ENCODE data around the gene POLDIP2.

The POLDIP2 gene

DNA sequence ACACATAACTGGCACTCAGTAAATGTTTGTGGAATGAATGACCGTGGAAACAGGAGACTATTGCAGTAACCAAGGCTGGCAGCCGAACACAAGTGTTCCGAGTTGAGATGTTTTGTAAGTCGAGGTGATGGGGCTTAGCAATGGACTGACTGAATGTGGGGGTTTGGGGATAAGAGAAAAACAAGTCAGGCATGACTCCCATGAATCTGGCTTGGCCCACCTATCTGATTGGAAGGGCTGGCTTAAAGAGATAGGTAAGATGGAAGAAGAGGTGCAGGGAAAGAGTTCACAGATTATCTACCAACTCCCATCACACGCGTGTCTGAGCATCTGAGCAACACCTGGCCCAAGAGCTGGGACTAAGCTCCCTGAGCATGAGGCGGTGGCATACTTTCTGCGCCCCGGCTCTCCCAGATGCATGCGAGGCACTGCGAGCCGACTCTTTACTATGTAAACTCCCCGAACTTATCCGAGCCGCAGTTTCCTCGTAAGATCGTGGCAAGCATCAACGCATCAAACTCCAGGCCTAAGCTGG is 22.6 kb downstream of the POLDIP2 start:
- DNase-seq, result no peak

DNA sequence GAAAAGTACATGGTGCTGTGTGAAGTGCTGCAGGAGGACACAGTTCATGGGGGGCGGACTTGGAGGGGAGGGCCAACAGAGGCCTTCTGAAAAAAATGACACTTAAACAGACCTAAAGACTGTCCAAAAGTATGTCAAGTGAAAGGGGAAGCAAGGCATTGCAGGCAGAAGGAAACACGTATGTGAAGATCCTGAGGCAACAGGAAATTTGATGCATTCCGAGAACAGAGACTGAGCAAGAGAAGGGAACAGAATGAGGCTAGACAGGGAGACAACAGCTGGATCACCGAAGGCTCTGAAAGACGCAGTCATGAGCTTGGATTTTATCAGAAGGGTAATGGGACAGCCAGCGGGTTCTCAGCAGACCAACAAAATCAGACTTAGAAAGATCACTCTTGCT is 23.2 kb downstream of the POLDIP2 start:
- no peak for DNase-seq

DNA sequence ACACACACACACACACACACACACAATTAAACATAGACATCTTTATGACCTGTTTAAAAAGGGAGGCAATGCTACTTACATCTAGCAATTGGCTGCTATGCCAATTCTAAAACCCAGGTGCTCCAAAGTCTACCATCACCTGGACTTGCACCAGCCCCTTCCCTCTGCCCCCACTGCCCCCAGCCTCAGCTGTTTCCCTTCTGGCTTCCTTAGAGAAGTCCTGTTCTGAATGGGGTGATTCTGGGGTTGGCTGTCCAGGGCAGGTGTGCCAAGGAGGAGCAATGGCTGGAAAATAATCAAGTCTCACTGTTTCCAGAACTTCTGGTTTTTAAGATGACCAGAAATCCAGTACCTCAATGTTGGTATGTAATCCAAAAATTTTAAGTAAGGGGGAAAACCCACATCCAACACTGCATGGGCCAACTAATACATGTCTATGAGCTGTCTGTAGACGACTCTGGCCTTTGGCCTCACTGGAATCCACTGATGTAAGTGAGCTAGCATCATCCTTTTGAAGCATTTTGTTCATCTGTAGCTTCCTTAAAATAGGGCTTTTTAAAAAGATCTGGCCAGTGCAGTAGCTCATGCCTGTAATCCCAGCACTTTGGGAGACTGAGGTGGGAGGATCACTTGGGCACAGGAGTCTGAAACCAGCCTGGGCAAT is 24.1 kb downstream of the POLDIP2 start:
- DNase-seq, result no peak

DNA sequence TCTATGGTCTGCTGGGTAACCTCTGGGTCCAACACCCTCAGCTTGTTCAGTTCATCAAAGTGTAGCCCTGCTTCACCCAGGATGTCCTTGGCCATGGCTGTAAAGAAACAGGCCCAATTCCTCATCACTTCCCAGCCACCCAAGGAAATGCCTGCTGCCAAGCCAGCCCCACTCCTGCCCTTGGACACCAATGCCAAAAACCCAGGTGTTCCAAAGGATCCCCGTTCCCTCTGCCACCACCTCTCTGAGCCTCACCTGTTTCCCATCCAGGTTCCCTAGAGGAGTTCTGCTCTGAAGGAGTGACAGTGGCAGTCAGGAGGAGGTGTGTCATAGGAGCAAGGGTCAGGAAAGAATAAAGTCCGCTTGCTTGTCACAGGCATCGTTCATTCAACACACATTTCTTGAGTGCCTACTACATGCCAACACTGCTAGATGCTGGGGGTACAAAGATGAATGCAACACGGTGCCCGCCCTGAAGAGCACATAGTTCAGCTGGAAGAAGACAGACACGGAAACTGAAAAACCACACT is 25.4 kb downstream of the POLDIP2 start:
- no peak for DNase-seq

DNA sequence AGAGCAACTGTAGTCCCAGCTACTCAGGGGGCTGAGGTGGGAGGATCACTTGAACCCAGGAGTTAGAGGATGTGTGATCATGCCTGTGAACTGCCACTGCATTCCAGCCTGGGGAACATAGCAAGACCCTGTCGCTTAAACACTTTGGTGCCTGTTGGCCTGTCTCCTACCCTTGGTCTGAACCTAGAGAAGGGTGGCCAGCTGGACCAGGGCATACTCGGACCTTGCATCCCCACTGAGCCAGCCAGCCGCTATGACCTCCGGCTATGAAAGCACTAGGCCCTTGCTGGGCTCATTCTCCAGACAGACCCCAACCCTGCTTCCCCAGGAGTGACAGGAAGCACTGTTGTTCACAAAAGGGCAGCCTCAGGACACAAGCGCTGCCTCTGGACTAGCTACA is 26.7 kb downstream of the POLDIP2 start:
- DNase-seq, result no peak

DNA sequence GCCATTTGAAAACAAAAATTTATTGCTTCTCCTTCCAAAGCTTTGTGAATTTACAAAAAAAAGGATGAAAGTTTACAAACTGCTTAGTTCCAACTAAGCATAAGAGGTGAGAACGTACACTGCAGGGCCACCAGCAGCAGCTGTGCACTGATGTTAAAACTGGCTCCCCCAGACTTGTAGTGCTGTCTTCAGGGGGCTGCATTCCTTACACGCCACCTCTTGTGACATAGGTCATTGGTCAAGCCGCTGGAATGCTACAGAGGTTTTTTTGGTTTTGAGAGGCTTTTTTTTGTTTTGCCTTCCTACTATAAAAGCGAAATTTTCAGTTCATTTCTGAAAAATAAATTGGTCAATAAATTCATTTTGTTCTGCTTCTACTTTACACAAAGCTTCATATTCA is 29.0 kb downstream of the POLDIP2 start:
- no peak for DNase-seq

DNA sequence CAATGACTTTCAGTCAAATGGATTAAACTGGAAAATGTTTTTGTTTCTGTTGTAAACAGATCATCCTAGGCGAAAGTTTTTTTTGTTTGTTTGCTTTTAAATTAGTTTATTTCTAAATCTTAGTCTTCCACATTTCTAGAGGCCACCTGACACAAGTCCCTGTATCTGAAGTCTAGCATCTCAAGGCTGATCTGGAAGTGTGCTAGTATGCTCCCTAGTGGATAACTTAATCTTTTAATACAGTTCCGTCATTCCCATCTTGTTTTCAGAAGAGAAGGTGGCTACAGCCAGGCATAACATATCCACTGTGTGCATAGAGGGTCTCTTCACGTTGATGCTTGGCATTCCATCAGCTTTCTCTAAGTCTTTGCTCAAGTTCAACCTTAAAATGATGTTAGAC is 29.6 kb downstream of the POLDIP2 start:
- no peak for DNase-seq

DNA sequence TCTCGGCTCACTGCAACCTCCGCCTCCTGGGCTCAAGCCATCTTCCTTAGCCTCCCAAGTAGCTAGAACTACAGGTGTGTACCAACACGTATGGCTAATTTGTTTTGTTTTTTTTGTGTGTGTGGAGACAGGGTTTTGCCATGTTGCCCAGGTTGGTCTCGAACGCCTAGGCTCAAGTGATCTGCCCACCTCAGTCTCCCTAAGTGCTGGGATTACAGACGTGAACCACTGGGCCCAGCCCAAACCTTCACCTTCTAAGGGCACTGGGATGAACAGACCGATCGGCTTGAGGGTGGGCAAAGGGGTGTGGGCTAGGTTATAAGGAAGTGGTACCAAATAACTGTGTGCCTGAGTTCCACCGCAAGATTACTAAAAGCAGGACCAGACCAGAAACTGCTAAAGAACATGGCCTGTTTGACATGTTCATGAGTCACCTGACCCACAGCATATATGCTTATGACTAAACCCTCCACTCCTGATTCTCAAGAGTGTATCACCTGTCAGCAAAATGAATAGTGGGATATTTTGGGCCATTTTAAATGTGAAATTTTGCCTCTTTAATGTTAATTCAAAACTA is 30.2 kb downstream of the POLDIP2 start:
- no peak for DNase-seq

DNA sequence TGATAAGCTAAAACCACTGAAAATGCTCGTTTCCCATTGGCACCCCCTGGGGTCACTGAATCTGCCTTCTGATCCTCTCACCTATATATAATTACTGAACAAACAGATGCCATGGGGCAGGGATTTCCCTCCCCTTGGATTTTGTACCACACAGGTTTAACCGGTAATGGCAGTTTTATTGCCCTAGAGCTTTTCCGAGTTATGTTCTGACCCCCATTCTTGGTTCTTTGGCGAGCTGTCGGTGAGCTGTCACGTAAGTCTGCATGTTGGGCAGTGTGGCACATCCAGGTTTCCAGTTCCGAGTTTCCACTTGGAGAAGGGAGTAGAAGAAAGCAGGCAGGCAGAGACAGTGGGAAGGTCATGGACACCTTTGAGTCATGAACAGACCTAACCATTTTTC is 31.2 kb downstream of the POLDIP2 start:
- DNase-seq, result no peak

DNA sequence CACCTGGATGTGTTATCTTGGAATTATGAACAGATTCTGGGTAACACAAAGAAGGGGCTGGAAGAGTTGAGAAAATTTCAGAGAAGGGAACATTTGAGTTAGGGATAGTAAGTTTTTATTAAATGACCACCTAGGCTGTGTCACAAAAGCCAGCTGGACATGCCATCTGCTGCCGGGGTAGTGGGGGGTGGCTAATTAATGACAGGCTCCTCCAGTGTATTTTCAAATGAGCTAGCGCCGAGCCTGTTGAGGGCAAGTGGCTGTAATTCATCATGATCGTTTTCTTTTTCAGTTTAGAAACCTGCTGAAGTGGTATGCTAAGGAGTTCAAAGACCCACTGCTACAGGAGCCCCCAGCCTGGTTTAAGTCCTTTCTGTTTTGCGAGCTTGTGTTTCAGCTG is 32.1 kb downstream of the POLDIP2 start:
- no peak for DNase-seq

DNA sequence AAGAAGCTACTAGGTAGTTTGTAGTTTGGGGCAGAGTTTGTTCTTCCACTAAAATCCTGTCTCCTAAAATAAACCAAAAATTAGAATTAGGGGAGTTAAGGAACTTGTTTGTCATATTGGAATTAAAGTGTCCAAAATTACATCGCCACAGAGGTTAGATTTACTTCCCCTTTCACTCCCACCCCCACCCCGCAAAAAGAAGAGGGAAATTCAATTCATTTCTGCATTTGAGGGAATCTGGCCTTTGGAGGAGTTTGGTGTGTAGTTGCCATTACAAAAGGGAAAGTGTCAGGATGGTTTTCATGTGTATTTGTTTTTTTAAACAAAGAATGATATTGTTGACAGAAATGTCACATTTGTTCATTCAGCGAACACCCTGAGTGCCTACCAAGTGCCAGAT is 32.5 kb downstream of the POLDIP2 start:
- no peak for DNase-seq

DNA sequence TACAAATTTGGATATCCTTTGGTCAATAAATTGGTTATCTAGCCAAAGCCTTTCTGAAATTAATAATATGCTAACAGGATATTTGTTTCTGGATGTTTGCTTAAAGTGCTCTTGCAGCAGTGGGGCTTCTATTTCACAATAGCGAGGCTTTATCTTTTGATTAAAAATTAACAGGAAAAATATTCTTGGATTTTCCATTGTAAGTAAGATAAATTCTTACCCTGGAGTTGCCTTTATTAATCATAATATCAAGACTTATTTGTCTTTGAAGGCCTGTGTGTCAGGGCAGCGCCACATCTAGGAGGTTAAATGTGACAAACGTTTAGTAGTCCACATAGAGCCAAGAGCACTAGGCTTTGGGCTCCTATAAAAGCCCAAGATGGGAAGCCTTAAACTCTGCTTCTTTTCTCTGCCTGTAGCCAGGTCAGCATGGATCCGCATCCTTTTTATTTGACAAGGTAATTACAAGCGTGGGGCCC is 33.0 kb downstream of the POLDIP2 start:
- no peak for DNase-seq

DNA sequence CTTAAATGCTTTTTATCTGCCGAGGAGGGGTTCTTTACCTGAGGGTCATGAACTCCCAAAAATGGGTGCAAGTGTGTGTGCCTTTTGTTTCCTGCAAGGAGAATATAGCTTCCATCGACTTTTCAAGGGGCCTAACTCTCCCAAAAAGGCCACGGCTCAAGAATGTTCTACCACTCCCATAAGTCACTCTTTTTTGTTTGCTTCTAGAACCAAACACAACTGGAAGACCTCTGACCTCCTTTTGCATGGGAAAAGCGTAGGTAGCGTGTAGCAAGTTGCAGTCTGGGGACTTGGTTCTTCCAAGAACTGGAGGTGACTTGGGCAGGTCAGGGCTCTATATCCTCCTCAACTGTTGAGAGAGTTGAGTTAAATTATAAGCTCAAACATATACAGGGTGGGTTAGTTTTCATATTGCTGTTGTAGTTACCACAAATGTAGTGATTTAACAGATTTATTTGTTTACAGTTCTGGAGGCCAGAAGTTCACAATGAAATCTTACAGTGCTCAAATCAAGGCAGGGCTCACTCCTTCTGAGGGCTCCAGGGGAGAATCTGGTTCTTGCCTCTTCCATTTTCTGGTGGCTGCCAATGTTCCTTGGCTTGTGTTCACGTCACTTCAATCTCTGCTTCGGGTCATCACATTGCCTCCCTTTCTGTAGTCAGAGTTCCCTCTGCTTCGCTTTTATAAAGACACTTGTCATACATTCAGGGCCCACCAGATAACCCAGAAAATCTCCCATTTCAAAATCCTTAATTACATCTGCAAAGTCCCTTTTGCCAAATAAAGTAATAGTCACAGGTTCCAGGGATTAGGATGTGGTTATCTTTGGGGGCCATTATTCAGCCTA is 36.9 kb downstream of the POLDIP2 start:
- DNase-seq, result no peak

DNA sequence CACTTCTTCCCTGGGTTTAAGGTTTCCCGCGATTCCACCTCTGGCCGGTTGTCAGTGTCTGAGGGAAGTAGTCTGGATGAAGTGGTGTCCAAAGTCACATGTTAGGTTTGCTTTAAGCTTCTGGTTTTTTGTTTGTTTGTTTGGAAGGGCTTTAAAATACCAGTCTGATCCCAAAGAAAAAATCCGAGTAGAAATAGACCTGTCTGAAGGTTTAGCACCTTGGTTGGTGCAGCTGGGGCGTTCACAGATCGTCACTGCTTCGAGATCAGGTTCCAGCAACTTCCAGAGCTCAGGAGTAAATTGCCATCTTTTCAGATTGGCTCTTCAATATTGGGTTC is 37.8 kb downstream of the POLDIP2 start:
- DNase-seq, result no peak

DNA sequence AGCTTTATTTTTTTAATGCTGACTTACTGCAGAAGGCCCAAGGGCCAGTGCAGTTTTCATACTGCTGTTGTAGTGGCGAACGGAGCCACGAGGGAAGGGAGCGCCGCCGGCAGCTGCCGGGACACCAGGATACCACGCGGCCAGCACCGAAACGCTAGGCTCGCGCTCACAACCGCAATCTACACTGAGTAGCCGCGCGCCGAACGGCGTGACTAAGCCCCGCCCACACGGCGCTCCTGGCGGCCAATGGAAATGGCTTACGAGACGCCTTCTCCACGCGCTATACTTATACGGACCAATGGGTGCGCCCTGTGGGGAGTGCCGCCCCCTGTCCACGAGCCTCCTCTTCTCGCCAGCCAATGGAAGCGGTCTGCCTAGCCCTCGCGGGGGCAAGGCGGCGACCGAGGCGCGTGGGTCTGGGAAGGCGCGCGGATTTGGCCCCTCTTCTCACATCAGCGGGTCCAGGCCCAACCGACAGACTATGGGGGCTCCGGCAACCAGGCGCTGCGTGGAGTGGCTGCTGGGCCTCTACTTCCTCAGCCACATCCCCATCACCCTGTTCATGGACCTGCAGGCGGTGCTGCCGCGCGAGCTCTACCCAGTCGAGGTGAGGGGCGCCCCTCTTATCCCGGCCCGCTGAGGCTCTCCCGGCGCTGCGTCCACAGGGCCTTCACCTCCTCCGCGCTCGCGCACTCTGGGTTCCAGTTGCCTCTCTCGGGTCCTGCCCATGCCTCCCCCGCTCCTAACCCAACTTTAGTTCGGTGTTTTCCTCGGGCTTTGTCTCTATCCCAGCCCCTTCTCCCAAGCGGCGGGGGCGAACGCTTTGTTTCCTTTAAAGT is 38.3 kb downstream of the POLDIP2 start, which contains the start of gene TMEM97:
TMEM97 (plus strand) TSS at position 442 of the 839 bp plus-strand sequence; CDS start at position 482, 40 bp downstream.
- DNase-seq, result peak; percentile 97

DNA sequence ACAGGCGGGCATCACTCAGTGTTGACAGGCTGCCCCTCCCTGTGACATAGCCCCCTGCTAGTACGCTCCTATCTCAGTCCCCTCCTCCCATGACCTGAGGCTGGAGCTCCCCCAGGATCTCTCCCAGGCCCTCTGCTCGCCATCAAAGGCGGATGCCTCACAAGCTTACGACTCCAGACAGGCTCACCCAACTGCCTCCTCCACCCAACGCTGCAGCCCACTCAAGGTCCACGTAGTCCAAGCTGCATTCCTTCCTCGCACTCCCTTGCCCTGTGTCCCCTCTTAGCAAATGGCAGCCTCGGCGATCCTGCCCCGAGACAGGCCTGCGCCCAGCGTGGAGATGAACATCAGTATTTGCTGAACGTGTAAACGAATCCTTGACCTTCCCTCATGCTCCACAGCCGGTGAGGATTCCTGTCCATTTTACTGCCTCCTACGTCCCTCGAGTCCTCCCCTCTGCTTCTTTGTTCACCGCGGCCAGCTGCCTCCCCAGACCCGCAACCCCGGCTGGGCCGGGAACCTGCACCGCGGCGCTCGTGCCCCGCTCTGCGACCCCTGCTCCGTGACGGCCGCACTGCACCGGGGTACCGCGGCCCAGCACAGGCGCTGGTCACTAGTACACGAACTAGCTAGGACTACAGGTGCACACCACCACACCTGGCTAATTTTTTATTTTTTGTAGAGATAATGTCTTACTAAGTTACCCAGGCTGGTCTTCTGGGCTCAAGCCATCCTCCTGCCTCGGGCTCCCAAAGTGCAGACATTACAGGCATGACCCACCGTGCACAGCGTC is 39.2 kb downstream of the POLDIP2 start:
- DNase-seq, result no peak

DNA sequence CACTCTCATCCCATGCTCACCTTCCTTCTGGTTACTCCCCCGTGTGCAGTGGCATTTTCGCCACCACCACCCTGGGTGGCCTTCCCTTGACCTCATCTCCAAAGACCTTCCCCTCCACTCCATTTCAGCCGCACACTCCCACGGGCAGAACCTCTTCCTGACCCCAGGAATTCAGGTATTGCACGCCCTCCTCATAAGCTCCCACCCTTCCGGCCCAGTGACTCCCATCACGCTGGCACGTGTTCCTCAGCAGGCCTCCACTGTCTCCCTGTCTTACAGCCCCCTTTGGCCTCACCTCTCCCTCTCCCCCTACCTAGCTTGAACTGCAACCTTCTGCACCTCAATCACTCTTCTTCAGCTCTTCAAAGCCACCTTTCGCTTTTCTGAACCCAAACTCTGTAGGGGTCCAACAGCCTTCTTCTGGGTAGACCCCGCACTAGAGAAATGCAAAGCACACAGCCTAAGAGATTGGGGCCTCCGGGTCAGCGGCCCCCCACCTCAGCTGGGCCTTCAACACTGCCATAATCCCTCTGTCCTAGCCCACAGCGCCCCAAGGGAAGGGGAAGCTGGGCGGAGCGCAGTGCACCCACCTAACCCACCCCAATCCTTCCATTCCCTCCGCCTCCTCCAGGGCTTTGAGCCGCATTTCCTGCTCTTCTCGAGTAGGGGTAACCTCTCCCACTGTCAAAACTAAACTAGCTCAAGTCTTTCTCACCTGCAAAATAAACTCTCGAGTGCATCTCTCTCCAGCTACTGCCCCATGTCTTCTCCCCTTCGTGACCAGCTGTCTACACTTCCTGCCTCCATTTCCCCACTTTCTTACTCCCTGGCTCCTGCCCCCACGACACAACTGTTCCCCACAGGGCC is 40.0 kb downstream of the POLDIP2 start:
- DNase-seq, result no peak

DNA sequence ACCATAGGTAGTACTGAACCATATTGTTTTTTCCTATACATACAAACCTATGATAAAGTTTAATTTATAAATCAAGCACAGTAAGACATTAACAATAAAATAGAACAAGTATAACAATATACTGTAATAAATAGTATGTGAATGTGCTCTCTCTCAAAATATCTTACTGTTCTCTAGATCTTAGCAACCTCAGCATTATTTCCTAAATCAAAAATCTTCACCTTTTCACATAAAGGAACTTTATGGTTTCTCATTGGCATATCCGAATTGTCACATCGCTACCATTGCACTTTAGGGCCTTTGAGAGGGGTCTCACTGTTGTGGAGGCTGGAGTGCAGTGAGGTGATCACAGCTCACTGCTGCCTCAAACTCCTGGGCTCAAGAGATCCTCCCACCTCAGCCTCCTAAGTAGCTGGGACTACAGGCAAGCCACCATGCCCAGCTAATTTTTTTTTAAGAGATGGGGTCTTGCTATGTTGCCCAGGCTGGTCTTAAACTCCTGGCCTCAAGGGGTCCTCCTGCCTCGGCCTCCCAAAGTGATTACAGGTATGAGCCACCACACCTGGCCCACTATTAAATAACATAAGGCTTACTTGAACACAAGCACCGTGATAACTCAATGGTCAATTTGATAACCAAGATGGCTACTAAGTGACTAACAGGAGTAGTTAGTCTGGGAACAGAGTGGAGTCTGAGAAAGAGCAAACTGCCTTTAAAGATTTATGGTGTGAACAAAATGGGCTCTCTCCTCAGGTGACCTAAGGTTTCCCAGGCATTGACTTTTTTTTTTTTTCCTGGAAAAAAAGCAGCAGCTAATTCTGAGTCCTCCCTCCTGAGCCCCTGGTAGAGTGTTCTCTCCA is 41.3 kb downstream of the POLDIP2 start:
- no peak for DNase-seq

DNA sequence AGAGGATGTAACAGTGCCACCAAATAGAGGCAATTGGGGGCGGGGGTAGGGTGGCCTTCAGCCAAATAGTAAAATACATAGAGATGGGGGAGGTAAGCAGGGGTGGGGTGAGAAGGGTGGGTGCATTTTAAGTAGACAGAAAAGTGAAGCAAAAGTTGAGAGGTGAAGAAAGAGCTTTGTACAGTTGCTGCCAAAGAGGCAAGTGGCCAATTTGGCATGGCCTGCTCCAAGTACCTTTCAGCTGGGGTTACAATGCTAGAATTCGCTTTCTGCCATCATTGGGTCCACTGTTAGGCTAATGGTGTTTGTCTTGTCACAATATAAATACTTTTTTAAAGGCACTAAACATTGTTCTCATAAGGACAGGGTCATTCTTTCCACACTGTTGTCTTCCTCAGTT is 43.5 kb downstream of the POLDIP2 start:
- DNase-seq, result no peak

DNA sequence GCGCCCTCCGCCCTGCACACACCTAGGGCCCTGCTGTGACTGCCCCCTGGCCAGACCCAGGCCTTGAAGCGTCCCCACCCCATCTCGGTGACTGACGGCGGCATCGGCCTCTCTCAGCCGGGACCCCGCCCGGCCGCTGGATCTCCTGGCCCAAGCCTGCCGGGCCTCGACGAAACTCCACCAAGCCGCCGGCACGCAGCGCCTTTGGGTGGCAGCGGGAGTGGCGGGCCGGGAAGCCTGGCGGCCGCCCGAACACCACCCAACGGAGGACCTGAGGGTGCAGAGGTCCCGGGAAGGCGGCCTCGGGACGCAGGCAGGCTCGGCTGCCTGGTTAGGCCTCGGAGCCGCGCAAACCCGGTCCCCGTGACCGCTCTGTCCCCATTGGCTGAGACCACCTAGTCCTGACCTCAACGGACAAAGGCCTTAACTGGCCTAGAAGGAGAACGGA is 50.3 kb downstream of the POLDIP2 start:
- no peak for DNase-seq

All from NCI-H748 treated with DMSO at 0.1 percent for 48 hours (cell line).